ENCODE results near the gene FRS2.

FRS2 gene

DNA sequence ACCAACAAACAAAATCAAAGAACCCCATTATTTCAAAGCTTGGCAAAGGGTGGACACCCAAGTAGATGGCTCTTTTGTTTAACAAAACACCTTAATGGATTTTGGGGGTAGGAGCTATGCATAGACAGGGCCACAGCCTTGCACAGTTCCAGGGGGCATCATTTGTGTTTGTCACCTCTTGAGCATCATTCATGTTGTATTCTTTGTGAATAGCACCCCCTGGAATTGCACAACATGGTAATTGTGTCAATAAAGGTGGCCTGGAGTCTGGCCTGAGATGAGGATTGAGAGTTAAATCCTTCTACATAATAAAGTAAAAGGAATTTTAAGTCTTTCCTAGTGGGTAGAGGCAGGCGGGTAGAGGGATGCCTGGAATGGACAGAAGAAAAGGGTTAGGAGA is 3.3 kb upstream of the FRS2 start:
- no peak for DNase-seq

- no peak for DNase-seq
These were observed 2.8 kb upstream of the FRS2 start for GRCh38 chr12:69467366-69467765.

- DNase-seq: no peak
These were observed 1.8 kb upstream of the FRS2 start for GRCh38 chr12:69468237-69469026.

GRCh38 chr12:69469854-69470188 is 367 bp upstream of the FRS2 start:
- DNase-seq: no peak

- no peak for DNase-seq
These were observed 865 bp downstream of the FRS2 start for GRCh38 chr12:69471076-69471430.

DNA sequence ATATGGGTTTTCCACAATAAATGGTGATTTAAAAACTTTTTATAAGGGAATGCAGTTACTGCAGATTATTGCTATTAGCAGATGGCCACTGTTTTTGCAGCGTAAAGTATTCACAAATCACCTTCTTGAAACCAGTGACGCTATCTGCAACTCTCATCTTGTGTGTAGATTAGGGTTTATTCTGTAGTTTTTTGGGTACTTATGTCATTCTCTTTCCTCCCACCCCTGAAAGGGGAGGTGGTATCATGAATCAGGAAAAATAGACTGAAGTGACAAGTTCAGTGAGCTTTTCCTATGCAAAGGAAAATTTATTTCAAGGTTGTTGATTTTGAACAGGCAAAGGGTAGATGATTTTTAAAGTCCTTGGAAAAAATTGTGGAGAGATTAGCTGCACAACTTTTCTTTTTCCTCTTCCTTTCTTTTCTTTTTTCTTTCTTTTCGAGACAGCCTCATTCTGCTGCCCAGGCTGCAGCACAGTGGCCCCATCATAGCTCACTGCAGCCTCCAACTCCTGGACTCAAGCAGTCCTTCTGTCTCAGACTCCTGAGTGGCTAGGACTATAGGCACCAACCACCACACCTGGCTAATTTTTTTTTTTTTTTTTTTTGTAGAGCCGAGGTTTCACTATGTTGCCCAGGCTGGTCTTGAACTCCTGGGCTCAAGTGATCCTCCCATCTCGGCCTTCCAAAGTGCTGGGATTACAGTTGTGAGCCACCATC is 1.6 kb downstream of the FRS2 start:
- DNase-seq: no peak

DNA sequence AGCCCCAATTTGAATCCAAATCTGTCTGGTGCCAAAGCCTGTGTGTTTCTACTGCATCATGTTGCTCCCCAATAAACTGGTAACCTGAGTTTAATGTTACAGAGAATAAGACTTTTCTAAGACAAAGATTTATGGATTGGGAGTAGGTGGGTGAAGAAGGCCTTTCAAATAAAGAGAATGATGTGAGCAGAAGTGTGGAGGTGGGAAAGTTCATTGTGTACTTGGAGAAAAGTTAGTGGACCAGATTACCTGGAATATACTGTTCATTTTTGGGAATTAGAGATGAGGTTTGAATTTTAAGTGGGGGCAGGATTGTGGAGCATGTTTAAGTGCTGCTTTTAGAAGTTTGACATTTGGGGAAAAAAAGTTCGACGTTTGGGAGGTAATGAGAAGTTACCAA is 3.1 kb downstream of the FRS2 start:
- no peak for DNase-seq

DNA sequence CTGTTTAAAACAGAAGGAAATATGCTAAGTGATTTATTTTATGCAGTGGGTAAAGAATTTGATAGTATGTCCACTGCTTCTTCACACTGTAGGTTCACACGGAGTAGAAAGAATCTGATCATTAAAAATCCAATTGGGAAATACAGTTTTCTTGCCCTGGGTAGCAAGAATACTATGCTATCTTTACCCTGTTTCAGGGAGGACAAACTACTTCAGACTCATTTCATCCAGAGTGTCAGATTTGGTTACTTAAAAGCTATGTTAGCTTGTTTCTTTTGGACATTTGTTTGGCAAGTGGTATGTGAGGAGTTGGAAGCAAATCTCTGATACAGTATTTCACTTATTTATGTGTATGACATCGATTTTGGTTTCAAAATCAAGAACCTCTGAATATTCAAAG is 4.3 kb downstream of the FRS2 start:
- DNase-seq: no peak

DNA sequence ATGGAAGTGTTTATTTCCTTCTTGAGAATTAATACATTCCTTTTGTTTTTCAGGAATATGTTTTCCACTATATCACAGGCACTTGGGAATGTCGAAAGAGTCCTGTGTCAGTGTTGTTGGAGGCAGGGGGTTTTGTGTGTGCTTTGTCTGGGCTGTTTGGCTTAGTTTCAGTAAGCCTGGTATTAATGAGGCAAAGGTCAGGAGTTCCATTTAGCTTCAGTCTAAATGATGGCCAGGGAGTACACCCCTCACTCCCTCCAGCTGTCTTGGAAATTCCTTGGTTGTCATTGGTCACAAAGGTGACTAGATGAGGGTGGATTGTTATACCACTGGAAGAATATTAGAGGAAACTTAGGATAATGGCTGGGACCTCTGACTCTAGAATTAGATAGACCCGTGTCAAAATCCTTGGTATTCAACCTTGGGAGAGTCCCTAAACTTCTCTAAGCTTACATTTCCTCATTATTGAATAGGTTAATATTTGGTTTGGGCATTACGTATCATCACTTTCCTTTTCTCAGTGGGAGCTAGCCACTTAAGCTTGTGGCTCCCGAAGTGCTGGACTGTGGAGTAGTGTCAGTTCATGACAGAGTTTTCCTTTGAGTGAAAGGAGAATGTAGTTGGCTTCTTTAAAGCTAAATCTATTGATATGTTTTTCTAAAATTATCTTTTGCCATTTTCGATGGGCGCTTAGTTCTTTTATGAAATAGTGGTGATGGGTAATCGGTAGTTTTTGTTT is 5.2 kb downstream of the FRS2 start:
- DNase-seq: no peak

GRCh38 chr12:69476276-69477017 is 6.3 kb downstream of the FRS2 start:
- no peak for DNase-seq

DNA sequence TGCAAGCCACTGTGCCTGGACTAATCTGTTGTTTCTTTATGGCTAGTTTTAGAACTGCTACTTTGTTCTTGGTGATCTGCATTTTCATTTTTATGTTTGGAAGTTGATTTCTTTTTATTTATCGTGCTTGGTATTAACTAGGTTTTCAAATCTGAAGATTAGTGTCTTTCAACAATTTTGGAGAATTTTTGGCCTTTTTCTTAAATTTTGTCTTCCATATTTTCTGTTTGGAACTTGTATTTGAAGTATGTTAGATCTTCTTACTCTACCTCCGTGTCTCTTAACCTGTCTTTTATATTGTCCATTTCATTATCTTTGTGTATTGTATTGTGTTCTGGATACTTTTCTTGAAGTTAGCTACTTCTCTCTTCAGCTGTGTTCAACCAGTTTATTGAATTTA is 9.5 kb downstream of the FRS2 start:
- no peak for DNase-seq

DNA sequence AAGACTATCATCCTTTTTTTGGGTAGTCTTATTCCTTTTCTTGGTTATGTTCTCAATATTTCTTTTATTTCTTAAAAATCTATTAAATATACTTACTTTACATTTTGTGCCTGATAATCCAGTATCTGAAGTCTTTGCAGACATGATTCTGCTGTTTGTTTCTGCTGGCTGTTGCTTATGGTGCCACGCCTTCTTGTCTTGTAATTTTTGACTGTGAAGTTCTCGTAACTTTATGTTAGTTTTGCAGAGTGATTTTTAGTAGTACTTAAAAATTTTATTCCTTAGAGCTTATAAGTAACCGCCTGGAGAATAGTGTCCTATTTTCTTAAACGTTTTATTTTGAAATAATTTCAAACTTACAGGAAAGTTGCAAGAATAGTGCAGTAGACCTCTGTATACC is 10.5 kb downstream of the FRS2 start:
- DNase-seq: no peak

- no peak for DNase-seq
These were observed 10.9 kb downstream of the FRS2 start for GRCh38 chr12:69481133-69481532.

DNA sequence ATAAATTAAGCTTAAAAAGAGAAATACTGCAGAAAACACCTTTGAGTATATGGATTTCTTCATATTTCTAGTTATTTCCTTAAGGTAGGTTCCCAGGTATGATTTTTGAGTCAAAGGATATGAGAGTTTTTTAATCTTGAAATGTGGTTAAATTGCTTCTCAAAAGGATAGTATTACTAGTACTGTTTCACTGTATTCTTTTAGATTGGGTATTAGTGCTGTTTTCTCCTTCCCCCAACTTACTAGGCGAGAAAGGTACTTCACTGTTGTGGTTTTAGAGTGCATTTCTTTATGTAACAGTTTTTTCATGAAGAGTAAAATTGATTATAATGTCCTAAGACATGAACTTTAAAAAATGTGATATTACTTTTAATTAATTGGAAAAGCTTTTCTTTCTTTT is 13.5 kb downstream of the FRS2 start:
- DNase-seq: no peak

- no peak for DNase-seq
These were observed 14.2 kb downstream of the FRS2 start for GRCh38 chr12:69484428-69484827.

DNA sequence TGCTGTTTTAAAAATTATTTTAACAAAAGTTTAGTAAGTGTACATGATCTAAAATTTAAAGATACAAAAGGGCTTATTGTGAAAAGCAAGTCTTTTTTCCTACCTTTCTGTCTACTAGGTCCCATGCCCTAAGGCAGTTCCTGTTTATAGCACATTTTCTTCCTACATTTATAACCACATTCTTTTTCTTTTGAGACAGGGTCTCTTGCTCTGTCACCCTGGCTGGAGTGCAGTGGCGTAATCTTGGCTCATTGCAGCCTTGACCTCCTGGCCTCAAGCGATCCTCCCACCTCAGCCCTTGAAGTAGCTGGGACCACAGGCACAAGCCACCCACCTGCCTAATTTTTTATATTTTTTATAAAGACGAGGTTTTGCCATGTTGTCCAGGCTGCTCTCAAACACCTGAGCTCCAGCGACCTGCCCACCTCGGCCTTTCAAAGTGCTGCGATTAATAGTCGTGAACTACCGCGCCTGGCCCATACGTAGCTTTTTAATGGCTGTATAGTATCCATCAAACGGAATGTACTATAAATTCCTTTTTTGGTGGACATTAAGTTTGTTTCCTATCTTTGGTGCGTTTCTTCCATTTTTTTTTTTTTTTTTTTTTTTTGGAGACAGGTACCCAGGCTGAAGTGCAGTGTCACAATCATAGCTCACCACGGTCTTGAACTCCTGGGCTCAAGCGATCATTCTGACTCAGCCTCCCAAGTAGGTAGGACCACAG is 20.9 kb downstream of the FRS2 start:
- DNase-seq: no peak

DNA sequence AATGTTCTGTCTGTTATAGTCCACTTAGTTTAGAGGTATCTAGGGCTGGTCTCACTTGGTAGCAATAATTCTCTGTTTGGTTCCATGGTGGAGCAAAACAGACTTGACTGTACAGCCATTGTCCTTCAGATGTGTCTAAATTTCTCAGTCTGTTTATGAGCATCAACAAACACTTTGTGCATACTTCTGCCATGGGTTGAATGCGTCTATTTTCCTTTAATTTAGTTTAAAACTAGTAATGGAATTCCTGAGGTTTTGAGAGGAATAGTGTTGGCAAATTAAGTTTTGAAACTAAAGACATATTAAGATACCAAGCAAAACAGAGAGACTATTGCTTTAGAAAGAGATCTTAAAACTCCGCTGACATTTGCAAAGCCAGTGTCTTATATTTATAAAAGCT is 22.6 kb downstream of the FRS2 start:
- no peak for DNase-seq

DNA sequence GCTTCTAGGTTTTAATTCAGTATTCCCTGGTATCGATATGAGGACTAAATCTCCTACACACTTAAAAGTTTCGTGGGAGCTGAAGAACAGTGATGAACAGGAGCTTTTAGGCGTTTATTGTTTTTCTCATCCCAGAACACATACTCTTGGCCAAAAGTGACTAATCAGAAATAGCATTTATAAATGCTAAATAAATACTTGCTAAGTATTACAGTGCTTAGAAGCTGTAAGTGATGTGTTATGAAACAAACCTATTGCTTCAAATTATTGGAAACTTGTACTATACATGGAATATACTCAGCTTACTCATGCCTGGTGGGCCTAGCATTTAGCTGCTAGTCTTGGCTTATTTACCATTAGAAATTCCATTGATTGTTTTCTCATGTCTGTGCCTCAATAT is 24.9 kb downstream of the FRS2 start:
- DNase-seq: no peak

DNA sequence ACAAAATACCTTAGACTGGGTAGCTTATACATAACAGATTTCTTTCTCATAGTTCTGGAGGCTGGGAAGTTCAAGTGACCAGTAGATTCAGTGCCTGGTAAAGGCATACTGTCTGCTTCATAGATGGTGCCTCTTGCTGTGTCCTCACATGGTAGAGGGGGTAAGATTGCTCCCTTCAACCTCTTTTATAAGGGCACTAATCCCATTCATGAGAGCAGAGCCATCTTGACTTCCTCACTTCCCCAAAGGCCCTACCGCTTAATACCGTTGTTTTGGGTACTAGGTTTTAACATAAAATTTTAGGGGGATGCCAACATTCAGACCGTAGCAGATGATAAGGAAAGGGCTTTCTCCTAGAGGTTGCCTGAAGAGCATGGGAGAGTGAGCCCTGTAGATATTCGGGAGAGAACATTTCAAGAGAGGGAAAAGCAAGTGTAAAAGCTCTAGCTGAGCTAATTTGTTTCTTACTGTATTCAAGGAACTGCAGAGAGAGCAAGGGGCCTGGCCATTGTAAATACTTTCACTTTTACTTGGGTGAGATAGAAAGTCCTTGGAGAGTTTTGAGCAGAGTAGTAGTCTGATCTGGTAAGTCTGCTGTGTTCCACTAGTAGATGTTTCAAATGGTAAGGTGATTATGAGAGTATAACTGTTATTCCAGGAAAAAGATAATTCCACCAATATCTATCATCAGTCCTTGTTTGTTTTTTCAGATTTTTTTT is 27.3 kb downstream of the FRS2 start:
- DNase-seq: no peak

DNA sequence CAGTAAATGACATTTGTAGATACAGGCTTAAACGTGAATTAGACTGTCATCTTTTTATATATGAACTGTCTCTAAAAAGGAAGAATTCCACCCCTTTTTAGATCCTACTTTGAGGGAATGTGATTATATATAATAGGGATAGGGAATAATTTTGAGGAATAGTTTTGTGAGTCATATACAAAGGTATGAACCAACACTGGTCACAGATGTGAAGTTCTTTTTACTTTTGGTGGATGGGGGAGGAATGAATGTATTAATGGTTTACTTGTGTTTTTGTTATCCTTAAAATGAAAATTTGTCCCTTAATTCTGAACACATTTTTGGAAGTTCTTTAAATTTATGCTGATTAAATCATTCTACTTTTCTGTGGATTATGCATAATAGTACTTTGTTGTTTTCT is 30.4 kb downstream of the FRS2 start:
- DNase-seq: no peak

- DNase-seq: no peak
These were observed 31.1 kb downstream of the FRS2 start for GRCh38 chr12:69501154-69501895.

Measured in left hindlimb (tissue), 1 donor.